Pancreas (tissue), 10 donors: ENCODE data around the gene NFIA. TPM values are rescaled to one million over a fixed set of nuclear protein-coding genes. Genes with fewer than 3 reads are reported as not detected.

Experiments
- ATAC-seq, 4 donors: fragments of 200-7000 bp; cut with Tn5 transposase; one replicate each; pipeline versions ENCODE4 v1.8.0 to v1.9.1; 2020; ENCODE audit warnings: mild to moderate bottlenecking in 4 of 4, moderate library complexity in 4 of 4
- DNase-seq, 6 donors: peaks; one replicate each; pipeline ENCODE4 v3.0.0-alpha.2; 2020
- FAIRE-seq: peaks from 2 replicates; lab custom pipeline; 2012; peaks lifted over from hg19 to GRCh38; lab: Jason Lieb, UNC
- H3K27ac ChIP-seq, 4 donors: fragments of 200-600 bp; sonication (generic); 1 replicate in 3 of 4; 2 replicates in 1 of 4; pipeline versions ENCODE4 v1.5.0 to v1.8.0; 2020
- H3K27me3 ChIP-seq, 4 donors: fragments of 200-600 bp; one replicate each; pipeline ENCODE4 v1.8.0; 2021
- H3K36me3 ChIP-seq, 3 donors: fragments of 200-600 bp; sonication (generic) in 1 of 3; one replicate each; pipeline versions ENCODE4 v1.5.0 to v1.8.0; 2020 to 2021
- H3K4me1 ChIP-seq, 3 donors: fragments of 200-600 bp; one replicate each; pipeline ENCODE4 v1.8.0; 2021
- H3K4me3 ChIP-seq, 4 donors: fragments of 200-600 bp; sonication (generic) in 2 of 4; one replicate each; pipeline versions ENCODE4 v1.5.0 to v1.8.0; 2020 to 2021
- H3K9me3 ChIP-seq, 4 donors: fragments of 200-600 bp; one replicate each; pipeline ENCODE4 v1.8.0; 2021
- WGBS, 2 donors: extraction: QIAGEN DNeasy Blood & Tissue Kit; methylation state at CpG; one replicate each; pipeline ENCODE4 v1.1.7; 2013; 5-methylcytosine and 5-hydroxymethylcytosine counted together
- intact Hi-C, 3 donors: fragments of 100-400 bp; cut with DNase I; formaldehyde crosslinking; loops; one replicate each; pipeline versions ENCODE4 v1.11.1 to v1.14.2; 2022
- polyA plus RNA-seq, 2 donors: library from polyadenylated mRNA; stranded (reverse); fragments of 200-250 nt; gene quantifications; one replicate each; pipeline ENCODE4 v1.2.3, GENCODE V29; 2013
- total RNA-seq, 6 donors: library from RNA; stranded (reverse); fragmentation: NEBNext Ultra II Directional in 4 of 6; extraction: Animal tissue kit (Norgen Biotek cat#: 25700) in 4 of 6; gene quantifications; one replicate each; pipeline versions ENCODE4 v1.2.1 to v1.2.4, GENCODE V29; 2021 to 2023
- TF ChIP-seq, protein P1 (sequence below), 4 donors: fragments of 200-600 bp; sonication (generic) in 3 of 4; IDR thresholded peaks; one replicate each; pipeline versions ENCODE4 v1.5.0 to v1.8.0; 2021; ENCODE audit warnings: antibody characterized with exemption in 4 of 4
- donor health status: healthy with polysubstance abuse.
- donor health status: DM: no; HTN: no; CAD: no; lungs with moderate emphysema.
- donor health status: DM: no; HTN: no; CAD: no.
- donor health status: control.
- donor health status: control.
- donor health status: Bipolar disorder and iron deficiency.
- donor health status: DM: yes; HTN: yes; CAD: no.
- donor health status: DM: no; HTN: no; CAD: no.
- donor health status: DM: no; HTN: no; CAD: no.
- donor health status: DM: yes; HTN: yes; CAD: no.

The NFIA gene
- total and polyA plus RNA-seq, 8 donors: 4.9 to 48.1 (median 30.2) TPM

- no peak for DNase-seq
- intact Hi-C loops: no loop called here
- TF ChIP-seq, protein P1, sequence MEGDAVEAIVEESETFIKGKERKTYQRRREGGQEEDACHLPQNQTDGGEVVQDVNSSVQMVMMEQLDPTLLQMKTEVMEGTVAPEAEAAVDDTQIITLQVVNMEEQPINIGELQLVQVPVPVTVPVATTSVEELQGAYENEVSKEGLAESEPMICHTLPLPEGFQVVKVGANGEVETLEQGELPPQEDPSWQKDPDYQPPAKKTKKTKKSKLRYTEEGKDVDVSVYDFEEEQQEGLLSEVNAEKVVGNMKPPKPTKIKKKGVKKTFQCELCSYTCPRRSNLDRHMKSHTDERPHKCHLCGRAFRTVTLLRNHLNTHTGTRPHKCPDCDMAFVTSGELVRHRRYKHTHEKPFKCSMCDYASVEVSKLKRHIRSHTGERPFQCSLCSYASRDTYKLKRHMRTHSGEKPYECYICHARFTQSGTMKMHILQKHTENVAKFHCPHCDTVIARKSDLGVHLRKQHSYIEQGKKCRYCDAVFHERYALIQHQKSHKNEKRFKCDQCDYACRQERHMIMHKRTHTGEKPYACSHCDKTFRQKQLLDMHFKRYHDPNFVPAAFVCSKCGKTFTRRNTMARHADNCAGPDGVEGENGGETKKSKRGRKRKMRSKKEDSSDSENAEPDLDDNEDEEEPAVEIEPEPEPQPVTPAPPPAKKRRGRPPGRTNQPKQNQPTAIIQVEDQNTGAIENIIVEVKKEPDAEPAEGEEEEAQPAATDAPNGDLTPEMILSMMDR (IDR thresholded peaks at IDR 0.05): no peak
- 58 to 74% methylated on average over 1 of the region's 1 CpG for WGBS, 2 donors
- Histone ChIP-seq H3K4me1 (no peaks in the 10 kb centered on the region), H3K27me3 (no peaks in the 10 kb centered on the region), H3K9me3 (no peaks in the 10 kb centered on the region), H3K36me3 (no peaks in the 10 kb centered on the region), H3K4me3 (no peak overlapping the region), H3K27ac (no peak overlapping the region)
- no peak for FAIRE-seq
- no peak for ATAC-seq
Measured at GRCh38 chr1:61278966-61279365, 196.6 kb downstream of the NFIA start.

GRCh38 chr1:61279570-61279969, 197.2 kb downstream of the NFIA start:
- TF ChIP-seq, protein P1 (IDR thresholded peaks at IDR 0.05): no peak
- Histone ChIP-seq H3K4me1 (no peaks in the 10 kb centered on the region), H3K36me3 (no peaks in the 10 kb centered on the region), H3K27ac (no peak overlapping the region), H3K27me3 (no peaks in the 10 kb centered on the region), H3K9me3 (no peaks in the 10 kb centered on the region), H3K4me3 (no peak overlapping the region)
- no peak for FAIRE-seq
- no peak for DNase-seq
- intact Hi-C loops: no loop called here
- peak in 1 of 4 donors; percentile 32 for ATAC-seq
- WGBS, 2 donors: 89 to 94% methylated on average over 4 of the region's 4 CpGs

DNA sequence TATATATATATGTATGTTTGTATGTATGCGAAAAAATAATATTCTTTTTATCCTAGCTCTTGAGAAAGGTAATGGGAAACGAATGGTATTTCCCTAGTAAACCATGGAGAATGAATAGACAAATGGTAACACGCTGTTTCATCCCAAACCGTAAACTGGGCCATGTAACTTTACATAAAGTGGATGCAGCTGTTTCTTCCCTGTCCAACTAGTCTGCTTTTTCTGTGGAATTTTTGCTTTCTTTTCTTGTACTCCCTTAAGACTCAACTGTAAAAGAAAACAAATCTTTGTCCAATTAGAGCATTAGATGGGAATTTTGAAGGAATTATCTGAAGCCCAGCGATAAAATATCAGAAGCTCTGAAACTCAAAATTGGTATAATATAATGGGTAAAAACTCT, 198.1 kb downstream of the NFIA start:
- WGBS, 2 donors: 88 to 94% methylated on average over 5 of the region's 5 CpGs
- intact Hi-C loops: no loop called here

DNA sequence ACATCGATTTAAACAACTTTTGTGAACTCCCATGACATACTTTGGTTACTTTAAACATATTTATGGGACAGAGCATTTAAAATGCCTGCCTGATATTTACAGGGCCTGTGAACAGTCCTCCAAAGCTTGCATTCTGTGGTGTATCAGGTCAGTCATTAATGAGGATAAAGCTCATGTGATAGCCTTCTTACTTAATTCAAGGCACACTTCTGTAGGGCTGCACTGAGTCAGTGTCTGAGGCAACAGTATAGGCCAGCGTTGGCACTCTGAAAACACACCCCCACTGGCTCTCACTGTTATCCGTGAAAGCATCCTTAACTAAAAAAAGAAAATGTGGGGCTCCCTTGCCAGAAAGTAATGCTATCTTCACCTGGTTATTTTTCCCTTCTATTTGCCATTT, 200.0 kb downstream of the NFIA start:
- TF ChIP-seq, protein P1 (IDR thresholded peaks at IDR 0.05): no peak
- Histone ChIP-seq H3K4me3 (no peak overlapping the region), H3K27ac (no peak overlapping the region), H3K27me3 (no peaks in the 10 kb centered on the region), H3K9me3 (no peaks in the 10 kb centered on the region), H3K36me3 (no peaks in the 10 kb centered on the region), H3K4me1 (no peaks in the 10 kb centered on the region)
- ATAC-seq (no peak), FAIRE-seq (no peak), DNase-seq (no peak)
- 66 to 71% methylated on average over 3 of the region's 3 CpGs for WGBS, 2 donors
- intact Hi-C loops: no loop called here

More for the DNA sequence above, 198.1 kb downstream of the NFIA start:
- no peaks in the 10 kb centered on the region for H3K27me3 ChIP-seq
- ATAC-seq: peak in 1 of 4 donors; percentile 15
- DNase-seq: no peak
- no peaks in the 10 kb centered on the region for H3K4me1 ChIP-seq
- TF ChIP-seq, protein P1 (IDR thresholded peaks at IDR 0.05): no peak
- FAIRE-seq: no peak
- no peak overlapping the region for H3K4me3 ChIP-seq
- no peaks in the 10 kb centered on the region for H3K36me3 ChIP-seq
- H3K27ac ChIP-seq: no peak overlapping the region
- no peaks in the 10 kb centered on the region for H3K9me3 ChIP-seq

GRCh38 chr1:61284248-61284854, 202.0 kb downstream of the NFIA start:
- intact Hi-C loops: no loop called here
- no peaks in the 10 kb centered on the region for H3K9me3 ChIP-seq
- 92 to 98% methylated on average over 3 of the region's 3 CpGs for WGBS, 2 donors
- no peaks in the 10 kb centered on the region for H3K4me1 ChIP-seq
- H3K4me3 ChIP-seq: no peak overlapping the region
- H3K27me3 ChIP-seq: no peaks in the 10 kb centered on the region
- DNase-seq: no peak
- no peak for ATAC-seq
- H3K27ac ChIP-seq: no peak overlapping the region
- no peaks in the 10 kb centered on the region for H3K36me3 ChIP-seq
- FAIRE-seq: no peak
- TF ChIP-seq, protein P1 (IDR thresholded peaks at IDR 0.05): no peak
